ENCODE measurements around the gene RFLNA. TPM values are rescaled to one million over a fixed set of nuclear protein-coding genes. Genes with fewer than 3 reads are reported as not detected.
A peak's percentile ranks its signal among the peaks of the same experiment; 100 is the strongest.

The RFLNA gene
- total RNA-seq, 1 donor from 2014 or later: not detected

DNA sequence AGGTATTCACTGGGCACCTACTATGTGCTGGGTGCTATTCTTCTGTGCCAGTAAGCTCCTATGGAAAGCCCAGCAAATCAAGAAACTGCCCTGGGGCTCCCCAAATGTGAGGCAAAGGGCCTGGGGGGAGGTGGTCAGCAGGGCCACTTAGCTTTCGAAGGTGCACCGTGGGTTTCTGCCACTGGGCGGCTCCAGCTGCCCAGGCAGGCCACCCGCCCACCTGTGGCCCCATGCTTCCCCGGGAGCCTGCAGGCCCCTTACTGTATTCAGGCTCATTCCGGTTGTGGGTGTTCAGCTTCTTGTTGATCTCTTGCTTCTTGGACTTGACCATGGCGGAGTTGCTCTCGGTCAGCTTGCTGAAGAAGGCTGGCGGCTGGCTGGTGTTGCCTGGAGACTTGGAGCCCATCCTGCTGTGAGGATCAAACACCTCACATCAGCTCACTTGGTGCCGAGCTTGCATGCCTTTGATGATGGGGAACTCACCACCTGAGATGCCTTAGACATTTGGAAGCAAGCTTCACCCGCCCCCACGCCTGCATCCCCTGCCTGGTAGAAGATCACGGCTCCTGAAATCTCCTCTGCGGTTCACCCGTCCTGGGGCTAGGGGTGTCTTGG, 37.3 kb downstream of the RFLNA start:
- Mint-ChIP-seq H3K27ac (no peak overlapping the region), H3K4me1 (ENCODE audit: low read depth) (no peaks in the 10 kb centered on the region)

DNA sequence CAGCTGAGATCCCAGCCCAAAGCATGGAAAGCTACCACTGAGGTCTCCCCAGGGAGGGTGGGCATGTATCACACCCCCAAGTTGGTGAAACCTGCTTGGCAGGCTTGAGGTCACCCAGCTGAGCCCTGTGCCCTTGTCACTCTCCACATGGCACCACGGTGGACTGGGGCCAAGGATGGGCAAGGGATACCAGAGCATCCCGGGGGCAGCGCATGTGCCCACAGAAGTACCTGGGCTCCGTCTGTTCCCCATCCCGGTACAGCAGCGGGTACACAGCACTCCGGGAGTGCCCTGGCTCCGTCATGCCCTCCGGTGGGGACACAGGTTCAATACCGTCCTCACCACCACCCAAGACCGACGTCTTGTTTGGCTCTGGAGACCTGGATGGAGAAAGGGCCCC, 38.0 kb downstream of the RFLNA start:
- Mint-ChIP-seq H3K4me3 (no peak overlapping the region), H3K4me1 (ENCODE audit: low read depth) (no peaks in the 10 kb centered on the region), H3K27me3 (ENCODE audit: insufficient read depth) (no peaks in the 10 kb centered on the region), H3K36me3 (ENCODE audit: low read depth) (peaks cover 13% of the 10 kb centered on the region), H3K27ac (no peak overlapping the region), H3K9me3 (no peaks in the 10 kb centered on the region)
- intact Hi-C loops (cut with micrococcal nuclease): no loop called here
- no peak for DNase-seq (ENCODE audit: low spot score)

More for the DNA sequence above, 37.3 kb downstream of the RFLNA start:
- H3K27me3 Mint-ChIP-seq (ENCODE audit: insufficient read depth): no peaks in the 10 kb centered on the region
- no peaks in the 10 kb centered on the region for H3K9me3 Mint-ChIP-seq
- DNase-seq (ENCODE audit: low spot score): no peak
- no peak overlapping the region for H3K4me3 Mint-ChIP-seq
- intact Hi-C loops (cut with micrococcal nuclease): no loop called here
- peaks cover 9% of the 10 kb centered on the region for H3K36me3 Mint-ChIP-seq (ENCODE audit: low read depth)

DNA sequence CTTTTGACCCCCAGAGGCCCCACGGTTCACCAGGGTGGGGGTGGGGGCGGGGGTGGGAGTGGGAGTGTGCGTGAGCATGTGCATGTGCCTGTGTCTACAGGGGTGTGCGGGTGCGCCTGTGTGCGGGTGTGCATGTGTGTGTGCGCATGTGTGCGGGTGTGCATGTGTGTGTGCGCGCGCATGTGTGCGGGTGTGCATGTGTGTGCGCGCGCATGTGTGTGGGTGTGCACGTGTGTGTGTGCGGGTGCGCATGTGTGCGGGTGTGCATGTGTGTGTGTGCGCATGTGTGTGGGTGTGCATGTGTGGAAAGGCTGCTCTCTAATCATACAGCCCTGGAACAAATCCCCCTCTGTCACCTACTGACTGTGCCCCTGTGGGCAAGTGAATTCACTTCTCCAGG, 38.8 kb downstream of the RFLNA start:
- no peak for DNase-seq (ENCODE audit: low spot score)
- no peaks in the 10 kb centered on the region for H3K27me3 Mint-ChIP-seq (ENCODE audit: insufficient read depth)
- H3K4me1 Mint-ChIP-seq (ENCODE audit: low read depth): no peaks in the 10 kb centered on the region
- intact Hi-C loops (cut with micrococcal nuclease): no loop called here
- H3K4me3 Mint-ChIP-seq: no peak overlapping the region
- H3K9me3 Mint-ChIP-seq: no peaks in the 10 kb centered on the region
- H3K36me3 Mint-ChIP-seq (ENCODE audit: low read depth): peaks cover 15% of the 10 kb centered on the region
- H3K27ac Mint-ChIP-seq: no peak overlapping the region

DNA sequence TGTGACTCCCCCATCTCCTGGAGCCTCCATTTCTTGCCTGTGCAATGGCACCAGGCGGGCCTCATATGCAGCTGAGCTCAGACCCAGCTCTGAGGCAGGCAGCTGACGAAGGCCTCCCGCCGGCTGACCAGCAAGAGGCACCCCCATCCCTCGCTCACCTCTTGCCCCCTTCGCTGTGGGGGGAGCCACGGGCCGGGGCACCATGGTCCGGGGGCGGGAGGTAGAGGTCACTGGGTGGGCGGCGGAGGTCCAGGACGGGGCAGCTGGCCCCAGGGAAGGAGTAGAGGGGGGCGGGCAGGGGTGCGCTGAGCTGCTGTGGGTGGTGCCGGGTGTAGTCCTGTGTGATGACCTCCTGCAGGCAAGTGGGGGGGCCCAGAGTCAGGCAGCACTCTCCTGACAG, 39.4 kb downstream of the RFLNA start:
- Mint-ChIP-seq H3K9me3 (no peaks in the 10 kb centered on the region), H3K27ac (no peak overlapping the region), H3K27me3 (ENCODE audit: insufficient read depth) (no peaks in the 10 kb centered on the region), H3K36me3 (ENCODE audit: low read depth) (peaks cover 15% of the 10 kb centered on the region), H3K4me3 (no peak overlapping the region), H3K4me1 (ENCODE audit: low read depth) (no peaks in the 10 kb centered on the region)
- DNase-seq (ENCODE audit: low spot score): no peak
- intact Hi-C loops (cut with micrococcal nuclease): no loop called here

DNA sequence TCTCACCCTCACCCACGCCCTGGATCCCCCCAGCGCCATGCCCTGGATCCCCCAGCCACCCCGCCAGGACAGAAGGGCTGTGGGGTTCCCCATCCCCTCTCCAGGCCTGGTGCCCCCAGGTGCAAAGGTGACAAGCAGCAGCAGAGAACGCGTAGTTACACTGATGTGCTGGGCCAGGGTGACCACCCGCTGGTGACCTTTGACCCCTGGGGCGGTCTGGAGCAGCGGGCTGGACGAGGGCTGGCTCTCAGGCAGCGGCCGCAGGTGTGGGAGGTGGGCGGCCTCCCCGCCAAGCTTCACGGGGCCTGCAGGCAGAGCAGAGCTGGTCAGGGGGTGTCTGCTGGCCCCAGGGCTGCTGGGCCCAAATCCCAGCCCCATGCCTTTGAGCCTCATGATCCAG, 40.1 kb downstream of the RFLNA start:
- DNase-seq (ENCODE audit: low spot score): no peak
- peaks cover 15% of the 10 kb centered on the region for H3K36me3 Mint-ChIP-seq (ENCODE audit: low read depth)
- H3K9me3 Mint-ChIP-seq: no peaks in the 10 kb centered on the region
- H3K4me3 Mint-ChIP-seq: no peak overlapping the region
- intact Hi-C loops (cut with micrococcal nuclease): no loop called here
- H3K27me3 Mint-ChIP-seq (ENCODE audit: insufficient read depth): no peaks in the 10 kb centered on the region
- H3K4me1 Mint-ChIP-seq (ENCODE audit: low read depth): no peaks in the 10 kb centered on the region
- no peak overlapping the region for H3K27ac Mint-ChIP-seq

DNA sequence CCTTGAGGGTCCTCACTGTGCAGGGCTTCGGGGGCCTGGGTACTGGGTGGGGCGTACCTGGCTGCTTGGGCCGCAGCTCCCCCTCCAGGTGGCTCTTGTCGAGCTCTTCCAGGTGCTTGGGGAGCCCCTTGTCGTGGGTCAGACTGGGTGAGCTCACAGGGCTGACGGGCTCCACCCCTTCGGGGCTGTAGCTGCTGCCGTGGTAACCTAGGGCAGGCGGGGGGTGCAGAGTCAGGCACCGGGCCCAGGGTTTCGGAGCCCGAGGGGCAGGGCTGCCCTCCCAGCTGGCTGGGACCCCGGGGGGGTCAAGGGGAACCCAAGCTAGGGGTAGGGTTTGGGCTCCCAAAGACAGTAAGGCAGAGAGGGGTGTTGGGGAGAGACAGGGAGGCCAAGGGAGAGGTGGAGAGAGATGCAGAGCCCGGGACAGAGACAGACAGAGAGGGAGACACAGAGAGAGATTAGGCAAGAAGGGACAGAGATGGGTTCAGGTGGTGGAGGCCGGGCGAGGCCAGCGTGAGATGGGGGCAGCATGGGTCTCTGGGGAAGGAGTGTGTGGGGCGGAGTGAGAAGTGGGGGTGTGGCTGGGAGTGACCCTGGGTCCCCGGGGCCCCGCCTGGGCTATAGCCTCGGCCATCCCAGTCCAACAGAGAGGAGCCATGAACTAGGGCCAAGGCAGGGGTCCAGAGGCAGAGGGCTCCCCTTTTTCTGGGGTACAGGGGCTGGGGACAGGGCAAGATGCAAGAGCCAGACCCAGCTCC, 40.7 kb downstream of the RFLNA start:
- Mint-ChIP-seq H3K9me3 (no peaks in the 10 kb centered on the region), H3K27me3 (ENCODE audit: insufficient read depth) (no peaks in the 10 kb centered on the region), H3K4me1 (ENCODE audit: low read depth) (no peaks in the 10 kb centered on the region), H3K27ac (peak overlapping the region; percentile 65), H3K36me3 (ENCODE audit: low read depth) (peaks cover 18% of the 10 kb centered on the region), H3K4me3 (no peak overlapping the region)
- no peak for DNase-seq (ENCODE audit: low spot score)
- intact Hi-C loops (cut with micrococcal nuclease): no loop called here

DNA sequence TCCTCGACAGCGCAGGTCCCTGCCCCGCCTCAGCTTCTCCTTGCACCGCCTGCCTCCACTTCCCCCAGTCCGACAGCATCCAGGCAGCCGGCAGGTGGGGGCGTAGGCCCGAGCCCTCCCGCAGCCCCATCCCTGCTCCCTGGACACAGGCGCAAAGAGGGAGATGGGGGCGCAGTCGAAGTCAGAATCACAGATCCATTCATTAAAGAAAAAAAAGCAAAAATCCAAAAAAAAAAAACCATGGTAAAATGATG, 41.2 kb downstream of the RFLNA start:
- no peak for DNase-seq (ENCODE audit: low spot score)
- Mint-ChIP-seq H3K27ac (no peak overlapping the region), H3K4me3 (no peak overlapping the region), H3K4me1 (ENCODE audit: low read depth) (no peaks in the 10 kb centered on the region), H3K9me3 (no peaks in the 10 kb centered on the region), H3K27me3 (ENCODE audit: insufficient read depth) (no peaks in the 10 kb centered on the region), H3K36me3 (ENCODE audit: low read depth) (peaks cover 21% of the 10 kb centered on the region)
- intact Hi-C loops (cut with micrococcal nuclease): no loop called here

DNA sequence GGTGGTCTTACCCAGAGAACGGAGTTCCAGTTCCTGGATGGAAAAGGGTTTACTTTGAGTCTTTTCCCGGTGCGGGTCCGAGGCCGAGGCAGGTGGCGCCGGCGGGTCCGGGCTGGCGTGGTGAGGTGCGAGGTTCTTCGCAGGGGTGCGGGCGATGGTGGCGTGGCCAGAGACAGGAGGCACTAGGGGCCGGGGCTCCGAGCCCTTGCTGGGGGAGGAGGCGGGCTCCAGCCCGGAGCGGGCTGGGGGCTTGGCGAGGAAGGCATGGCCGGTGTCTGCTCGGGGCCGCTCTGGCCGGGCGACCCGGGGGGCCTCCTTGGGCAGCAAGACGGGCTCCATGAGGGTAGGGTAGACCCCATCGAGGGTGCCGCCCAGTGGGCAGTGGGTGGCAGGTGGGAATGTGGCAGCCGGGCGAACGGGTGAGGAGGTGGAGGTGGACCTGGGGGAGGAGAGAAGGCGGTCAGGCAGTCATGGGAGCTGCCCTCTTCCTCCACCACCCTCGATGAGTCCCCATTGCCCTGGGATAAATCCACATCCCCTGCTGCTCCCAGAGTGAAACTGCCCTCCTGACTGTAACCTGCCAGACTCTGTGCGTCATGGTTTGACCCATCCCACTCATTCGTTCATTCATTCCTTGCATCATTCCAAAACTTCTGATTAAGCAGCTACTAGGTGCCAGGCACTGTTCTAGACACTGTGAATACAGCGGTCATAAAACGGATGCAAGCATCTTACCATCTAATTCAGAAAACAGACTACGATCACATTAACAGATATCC, 42.0 kb downstream of the RFLNA start:
- Mint-ChIP-seq H3K27ac (no peak overlapping the region), H3K4me3 (no peak overlapping the region)

DNA sequence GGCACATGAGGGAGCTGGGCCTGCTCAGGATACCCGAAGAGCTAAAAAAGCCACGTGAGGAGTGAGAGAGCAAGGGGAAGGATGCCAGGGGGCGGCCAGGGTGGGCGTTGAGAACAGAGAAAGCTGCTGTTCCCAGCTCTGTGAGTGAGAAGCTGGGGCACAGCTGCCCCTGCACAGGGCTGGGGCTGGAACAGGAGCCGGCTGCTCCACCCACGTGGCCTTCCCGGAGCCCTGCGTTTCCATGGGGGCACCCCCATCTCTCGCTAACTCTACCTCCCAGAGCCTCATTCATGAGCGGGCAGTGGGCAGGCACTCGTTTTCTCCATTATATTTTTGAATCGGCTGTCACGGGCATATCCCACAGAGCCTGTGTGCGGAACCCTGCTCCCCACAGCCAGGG, 42.7 kb downstream of the RFLNA start:
- H3K4me1 Mint-ChIP-seq (ENCODE audit: low read depth): no peaks in the 10 kb centered on the region
- H3K27ac Mint-ChIP-seq: no peak overlapping the region
- intact Hi-C loops (cut with micrococcal nuclease): no loop called here
- H3K36me3 Mint-ChIP-seq (ENCODE audit: low read depth): peaks cover 21% of the 10 kb centered on the region
- no peaks in the 10 kb centered on the region for H3K9me3 Mint-ChIP-seq
- DNase-seq (ENCODE audit: low spot score): no peak
- H3K27me3 Mint-ChIP-seq (ENCODE audit: insufficient read depth): no peaks in the 10 kb centered on the region
- no peak overlapping the region for H3K4me3 Mint-ChIP-seq

More for the DNA sequence above, 42.0 kb downstream of the RFLNA start:
- Mint-ChIP-seq H3K9me3 (no peaks in the 10 kb centered on the region), H3K36me3 (ENCODE audit: low read depth) (peaks cover 21% of the 10 kb centered on the region), H3K4me1 (ENCODE audit: low read depth) (no peaks in the 10 kb centered on the region), H3K27me3 (ENCODE audit: insufficient read depth) (no peaks in the 10 kb centered on the region)
- intact Hi-C loops (cut with micrococcal nuclease): no loop called here
- no peak for DNase-seq (ENCODE audit: low spot score)

DNA sequence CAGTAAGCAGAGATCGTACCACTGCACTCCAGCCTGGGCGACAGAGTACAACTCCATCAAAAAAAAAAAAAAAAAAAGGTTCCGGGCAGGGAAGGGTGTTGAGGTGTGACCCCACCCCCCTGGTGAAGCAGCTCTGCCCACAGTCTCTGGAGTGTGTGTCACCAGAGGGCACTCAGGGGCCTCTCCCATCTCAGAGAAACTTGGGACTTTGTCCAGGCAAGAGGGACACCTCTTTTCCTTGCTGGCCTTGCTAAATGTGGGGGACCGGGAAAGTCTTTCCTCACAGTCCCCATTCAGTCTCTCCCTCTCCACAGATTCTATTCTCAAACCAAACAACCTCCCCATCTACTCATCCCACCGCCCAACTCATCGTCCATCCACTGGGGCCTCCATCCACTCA, 43.6 kb downstream of the RFLNA start:
- peak overlapping the region; percentile 66 for H3K27ac Mint-ChIP-seq
- no peaks in the 10 kb centered on the region for H3K9me3 Mint-ChIP-seq
- peaks cover 22% of the 10 kb centered on the region for H3K36me3 Mint-ChIP-seq (ENCODE audit: low read depth)

DNA sequence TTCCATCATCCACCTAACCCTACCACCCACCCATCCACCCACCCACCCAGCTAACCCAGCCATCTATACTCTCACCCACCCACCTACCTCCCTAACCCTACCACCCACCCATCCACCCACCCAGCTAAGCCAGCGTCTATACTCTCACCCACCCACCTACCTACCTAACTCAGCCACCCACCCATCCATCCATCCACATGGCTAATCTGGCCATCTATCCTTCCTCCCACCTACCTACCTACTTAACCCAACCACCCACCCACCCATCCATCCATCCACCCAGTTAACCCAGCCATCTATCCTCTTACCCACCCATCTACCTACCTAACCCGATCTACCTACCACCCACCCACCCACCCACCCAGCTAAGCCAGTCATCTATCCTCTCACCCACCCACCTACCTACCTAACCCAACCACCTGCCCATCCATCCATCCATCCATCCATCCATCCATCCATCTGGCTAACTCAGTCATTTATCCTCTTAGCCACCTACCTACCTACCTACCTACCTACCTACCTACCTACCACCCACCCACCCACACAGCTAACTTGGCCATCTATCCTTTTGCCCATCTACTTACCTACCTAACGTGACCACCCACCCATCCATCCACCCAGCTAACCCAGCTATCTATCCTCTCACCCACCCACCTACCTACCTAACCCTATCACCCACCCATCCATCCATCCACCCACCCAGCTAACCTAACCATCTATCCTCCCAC, 44.1 kb downstream of the RFLNA start:
- no peak overlapping the region for H3K27ac Mint-ChIP-seq
- intact Hi-C loops (cut with micrococcal nuclease): no loop called here
- no peak overlapping the region for H3K4me3 Mint-ChIP-seq

More for the DNA sequence above, 43.6 kb downstream of the RFLNA start:
- no peaks in the 10 kb centered on the region for H3K4me1 Mint-ChIP-seq (ENCODE audit: low read depth)
- no peaks in the 10 kb centered on the region for H3K27me3 Mint-ChIP-seq (ENCODE audit: insufficient read depth)
- intact Hi-C loops (cut with micrococcal nuclease): no loop called here
- no peak for DNase-seq (ENCODE audit: low spot score)
- no peak overlapping the region for H3K4me3 Mint-ChIP-seq

DNA sequence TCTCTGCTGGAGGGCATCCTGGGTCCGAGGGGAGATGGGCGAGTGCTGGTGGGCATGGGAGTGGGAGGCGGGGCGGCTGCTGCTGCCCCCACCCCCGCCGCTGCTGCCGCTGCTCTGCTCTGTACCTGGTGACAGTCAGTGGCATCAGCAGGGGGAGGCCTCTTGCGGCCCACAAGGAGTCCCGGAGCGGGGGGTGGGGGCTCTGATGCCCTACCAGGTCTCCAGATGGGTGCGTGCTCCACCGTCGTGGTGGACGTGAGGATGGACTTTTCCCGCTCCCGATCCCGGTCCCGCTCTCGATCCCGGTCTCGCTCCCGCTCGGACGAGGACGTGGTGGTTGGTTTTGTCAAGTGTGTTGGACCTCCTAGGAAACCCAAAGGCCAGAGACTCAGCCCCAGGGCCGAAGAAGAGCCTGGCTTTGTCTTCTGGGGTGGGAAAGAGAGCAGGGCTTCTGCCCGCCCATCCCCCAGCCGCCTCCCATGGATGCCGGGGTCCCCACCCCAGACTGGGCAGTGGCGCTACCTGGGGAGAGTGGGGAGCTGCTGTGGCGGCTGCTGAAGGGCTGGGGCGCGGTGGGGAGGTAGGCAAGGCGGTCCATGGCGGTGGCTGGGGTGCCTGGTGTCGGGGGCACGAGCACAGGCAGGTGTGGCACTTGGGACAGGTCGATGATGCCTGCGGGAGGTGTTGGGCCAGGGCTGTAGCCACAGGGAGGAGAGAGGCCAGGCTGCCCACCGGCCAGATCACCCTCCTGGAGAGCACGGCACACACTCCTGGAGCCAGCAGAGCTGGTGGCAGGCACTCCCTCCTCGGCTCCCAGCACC, 45.4 kb downstream of the RFLNA start:
- H3K4me1 Mint-ChIP-seq (ENCODE audit: low read depth): no peaks in the 10 kb centered on the region
- intact Hi-C loops (cut with micrococcal nuclease): no loop called here
- H3K27ac Mint-ChIP-seq: peak overlapping the region; percentile 35
- no peak for DNase-seq (ENCODE audit: low spot score)
- H3K9me3 Mint-ChIP-seq: no peaks in the 10 kb centered on the region
- H3K36me3 Mint-ChIP-seq (ENCODE audit: low read depth): peaks cover 24% of the 10 kb centered on the region
- H3K4me3 Mint-ChIP-seq: no peak overlapping the region
- no peaks in the 10 kb centered on the region for H3K27me3 Mint-ChIP-seq (ENCODE audit: insufficient read depth)

More for the DNA sequence above, 44.1 kb downstream of the RFLNA start:
- no peaks in the 10 kb centered on the region for H3K4me1 Mint-ChIP-seq (ENCODE audit: low read depth)
- H3K36me3 Mint-ChIP-seq (ENCODE audit: low read depth): peaks cover 24% of the 10 kb centered on the region
- no peaks in the 10 kb centered on the region for H3K27me3 Mint-ChIP-seq (ENCODE audit: insufficient read depth)
- no peak for DNase-seq (ENCODE audit: low spot score)
- H3K9me3 Mint-ChIP-seq: no peaks in the 10 kb centered on the region
